ENCODE data around the gene KCNQ1. TPM values are rescaled to one million over a fixed set of nuclear protein-coding genes. Genes with fewer than 3 reads are reported as not detected.

Gene KCNQ1
- total and polyA plus RNA-seq, 9 of the 15 experiments (the other 6 are each of a cell fraction or from before 2014, with no cell fraction given): 0.44 TPM; not detected in 8

GRCh38 chr11:2863276-2863618 is 418.4 kb downstream of the KCNQ1 start:
- no peak for FAIRE-seq
- Histone ChIP-seq H3K36me3 (ENCODE audit: control insufficient read depth, insufficient read depth, low read length) (no peaks in the 10 kb centered on the region), H3K9me1 (ENCODE audit: control insufficient read depth, insufficient read depth, low read length) (no peaks in the 10 kb centered on the region), H3K9me3 (replicated peaks; ENCODE audit: control insufficient read depth, insufficient read depth, low read depth, low read length) (peaks cover 7% of the 10 kb centered on the region), H3K4me3 (no peak overlapping the region), H4K20me1 (replicated peaks; ENCODE audit: control insufficient read depth, insufficient read depth, low read length) (no peaks in the 10 kb centered on the region), H3K27ac (ENCODE audit: extremely low read depth, low read depth, low read length) (no peak overlapping the region), H2AFZ (ENCODE audit: low read depth, low read length) (no peak overlapping the region), H3K27me3 (ENCODE audit: control insufficient read depth in 2 of 2, insufficient read depth in 2 of 2, low read length in 2 of 2) (peaks cover 0 to 9% of the 10 kb centered on the region in 2 experiments; a peak in 2 of 5 replicates), H3K4me2 (ENCODE audit: insufficient read depth, low read length) (no peak overlapping the region), H3K9ac (ENCODE audit: insufficient read depth in 1 of 2, low read depth in 2 of 2, low read length in 2 of 2) (no peak overlapping the region), H3K4me1 (replicated peaks in 1 of 2; ENCODE audit: control insufficient read depth in 2 of 2, insufficient read depth in 2 of 2, low read length in 2 of 2) (peaks cover 10 to 39% of the 10 kb centered on the region in 2 experiments; a peak in 4 of 5 replicates), H3K79me2 (ENCODE audit: control insufficient read depth, insufficient read depth, low read length) (no peaks in the 10 kb centered on the region)
- in situ Hi-C loops (cut with MboI): no loop called here
- DNase-seq (ENCODE audit: extremely low read depth in 1 of 4, low spot score in 3 of 4): no peak
- POLR2A ChIA-PET: no interaction called here
- TF ChIP-seq RBFOX2 (IDR thresholded peaks at IDR 0.05; ENCODE audit: low read depth, low read length) (no peak), MEF2D (tag; conservative IDR thresholded peaks at IDR 0.05; ENCODE audit: low read depth) (no peak), HNRNPLL (IDR thresholded peaks at IDR 0.05; ENCODE audit: low read depth, low read length, poor library complexity, severe bottlenecking) (no peak), ZSCAN32 (CRISPR knock-in tag; IDR thresholded peaks at IDR 0.05) (no peak), ZNF23 (CRISPR knock-in tag; IDR thresholded peaks at IDR 0.05) (no peak), CREB1 (IDR thresholded peaks at IDR 0.05) (no peak), CREB1 (CRISPR knock-in tag; IDR thresholded peaks at IDR 0.05) (no peak), GABPB2 (CRISPR knock-in tag; conservative IDR thresholded peaks at IDR 0.05) (no peak), FOXJ3 (CRISPR knock-in tag; IDR thresholded peaks at IDR 0.05) (no peak), PHF8 (IDR thresholded peaks at IDR 0.05; ENCODE audit: borderline replicate concordance, low read length) (no peak), MEF2A (IDR thresholded peaks at IDR 0.05; ENCODE audit: control insufficient read depth, low read depth, low read length) (no peak), ZNF146 (CRISPR knock-in tag; IDR thresholded peaks at IDR 0.05; ENCODE audit: unreplicated experiment) (no peak), TAF1 (IDR thresholded peaks at IDR 0.05; ENCODE audit: control insufficient read depth, extremely low read depth, insufficient read depth, low read length, severe bottlenecking) (no peak)
- BruUV-seq (replicated peaks): no TSS peak
- CTCF ChIA-PET (ENCODE audit: low intra/inter-chr PET ratio): no interaction called here
- intact Hi-C loops (cut with micrococcal nuclease): no loop called here
- no peak for ATAC-seq
- 42% methylated on average over 12 of the region's 13 CpGs for WGBS (ENCODE audit: insufficient coverage, low coverage, missing lambda C conversion rate)
